Endometrial microvascular endothelial cells (primary cell): ENCODE data around the gene TGFBRAP1. TPM values are rescaled to one million over a fixed set of nuclear protein-coding genes. Genes with fewer than 3 reads are reported as not detected.

ENCODE experiments used
- in situ Hi-C: cut with HindIII; loops from 2 replicates; pipeline ENCODE4 v1.10.0; 2017; ENCODE audit warnings: low sequenced_read_pairs, low pct_unique_long_range_greater_than_20kb; ENCODE audit errors: inconsistent ontology term
- total RNA-seq: library from RNA; depleted of rRNA; stranded (reverse); fragments of >200 nt; gene quantifications from one replicate; pipeline ENCODE4 v1.2.3, GENCODE V29; 2015; ENCODE audit errors: inconsistent ontology term

TGFBRAP1 gene, protein sequence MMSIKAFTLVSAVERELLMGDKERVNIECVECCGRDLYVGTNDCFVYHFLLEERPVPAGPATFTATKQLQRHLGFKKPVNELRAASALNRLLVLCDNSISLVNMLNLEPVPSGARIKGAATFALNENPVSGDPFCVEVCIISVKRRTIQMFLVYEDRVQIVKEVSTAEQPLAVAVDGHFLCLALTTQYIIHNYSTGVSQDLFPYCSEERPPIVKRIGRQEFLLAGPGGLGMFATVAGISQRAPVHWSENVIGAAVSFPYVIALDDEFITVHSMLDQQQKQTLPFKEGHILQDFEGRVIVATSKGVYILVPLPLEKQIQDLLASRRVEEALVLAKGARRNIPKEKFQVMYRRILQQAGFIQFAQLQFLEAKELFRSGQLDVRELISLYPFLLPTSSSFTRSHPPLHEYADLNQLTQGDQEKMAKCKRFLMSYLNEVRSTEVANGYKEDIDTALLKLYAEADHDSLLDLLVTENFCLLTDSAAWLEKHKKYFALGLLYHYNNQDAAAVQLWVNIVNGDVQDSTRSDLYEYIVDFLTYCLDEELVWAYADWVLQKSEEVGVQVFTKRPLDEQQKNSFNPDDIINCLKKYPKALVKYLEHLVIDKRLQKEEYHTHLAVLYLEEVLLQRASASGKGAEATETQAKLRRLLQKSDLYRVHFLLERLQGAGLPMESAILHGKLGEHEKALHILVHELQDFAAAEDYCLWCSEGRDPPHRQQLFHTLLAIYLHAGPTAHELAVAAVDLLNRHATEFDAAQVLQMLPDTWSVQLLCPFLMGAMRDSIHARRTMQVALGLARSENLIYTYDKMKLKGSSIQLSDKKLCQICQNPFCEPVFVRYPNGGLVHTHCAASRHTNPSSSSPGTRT
- 29.0 TPM for total RNA-seq

DNA sequence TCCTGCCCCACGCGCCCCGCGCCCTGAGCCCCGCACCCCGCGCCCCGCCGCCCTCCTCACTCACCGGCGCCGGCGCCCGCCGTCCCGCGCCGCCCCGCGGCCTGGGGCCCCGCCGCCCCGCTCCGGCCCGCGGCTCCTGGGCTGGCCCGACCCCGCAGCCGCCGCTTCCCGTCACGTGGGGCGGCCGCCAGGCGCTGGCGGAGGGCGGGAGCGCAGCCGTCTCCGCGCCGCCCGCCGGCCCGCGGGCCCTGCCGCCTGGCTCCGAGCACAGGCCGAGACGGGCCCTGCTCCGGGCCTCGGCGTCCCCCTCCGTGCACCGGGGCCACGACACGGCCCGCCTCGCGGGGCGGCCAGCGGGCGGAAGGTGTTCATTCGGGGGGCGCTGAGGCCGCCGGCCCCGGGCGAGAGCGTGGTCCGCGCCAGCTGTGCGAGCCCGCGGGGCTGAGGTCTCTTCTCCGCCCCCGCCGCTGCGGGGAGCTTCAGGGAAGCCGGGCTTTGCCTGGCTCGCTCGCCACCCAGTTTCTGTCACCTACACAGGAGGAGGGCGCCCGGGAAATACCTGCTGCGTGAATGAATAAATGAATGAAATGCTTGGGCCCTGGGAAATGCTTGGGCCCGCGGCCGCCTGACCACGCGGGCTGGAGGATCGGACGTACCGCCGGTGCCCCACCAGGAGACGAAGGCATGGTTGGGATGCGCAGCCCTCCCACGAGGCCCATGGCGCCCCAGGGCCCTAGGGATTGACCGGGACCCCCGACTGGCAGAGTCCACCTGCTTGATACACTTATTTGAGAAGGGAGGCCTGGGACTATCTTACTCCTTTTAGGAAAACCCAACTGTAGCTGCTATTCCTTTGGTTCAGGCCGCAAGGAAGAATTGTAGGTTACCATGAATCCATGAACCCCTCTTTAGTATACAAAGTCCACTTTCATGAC is at the start of gene TGFBRAP1:
Gene TGFBRAP1, minus strand, starts transcription at position 175 of the 935 bp plus-strand sequence. CDS start 21,434 bp downstream, outside the sequence.
- in situ Hi-C loops, result no loop called here

DNA sequence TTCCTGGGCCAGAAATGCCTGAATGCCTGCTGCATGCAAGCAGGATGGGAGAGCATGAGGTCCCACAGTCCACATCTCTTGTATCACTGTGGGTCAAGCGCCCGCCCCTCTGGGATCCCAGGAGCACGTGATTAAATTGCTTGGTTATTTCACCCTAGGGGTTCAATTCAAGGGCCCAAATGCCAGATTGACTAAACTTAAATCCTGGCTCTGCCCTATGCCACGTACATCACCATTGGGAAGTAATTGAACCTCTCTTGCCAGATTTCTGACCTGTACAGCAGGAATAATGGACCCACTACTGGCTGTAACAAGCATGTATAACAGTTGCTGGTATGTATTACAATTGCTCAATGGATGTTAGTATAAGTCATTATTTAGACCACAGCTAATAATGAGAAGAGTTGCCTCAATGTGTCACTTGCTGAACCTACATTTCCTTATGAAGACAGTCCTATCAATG is 49.4 kb upstream of the TGFBRAP1 start:
- in situ Hi-C loops, result no loop called here

DNA sequence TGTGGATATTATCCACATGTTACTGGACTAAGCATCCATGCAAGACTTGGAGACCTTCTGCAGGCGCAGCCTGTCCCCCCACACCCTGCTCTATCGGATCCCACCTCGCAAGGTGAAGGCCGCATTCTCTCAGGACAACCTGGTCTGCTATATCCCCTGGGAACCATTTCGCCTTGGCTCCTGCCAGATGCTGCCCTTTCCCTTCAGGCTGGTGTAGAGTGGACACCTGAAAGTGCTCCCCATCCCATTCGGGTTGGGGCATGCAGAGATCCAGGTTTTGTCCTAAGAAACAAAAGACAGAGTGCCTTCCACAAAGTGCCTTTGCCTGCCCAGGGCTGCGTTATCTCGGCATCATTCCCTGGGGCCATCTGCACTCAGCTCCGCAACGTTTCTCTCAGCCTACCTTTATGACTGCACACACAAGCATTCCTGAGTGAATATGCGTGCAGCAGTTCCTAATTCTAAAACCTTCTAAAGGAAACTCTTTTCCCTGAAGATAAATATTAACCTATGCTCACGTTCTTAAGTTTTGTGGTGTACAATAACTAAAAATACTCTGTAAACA is 48.8 kb upstream of the TGFBRAP1 start:
- in situ Hi-C loops, result no loop called here

DNA sequence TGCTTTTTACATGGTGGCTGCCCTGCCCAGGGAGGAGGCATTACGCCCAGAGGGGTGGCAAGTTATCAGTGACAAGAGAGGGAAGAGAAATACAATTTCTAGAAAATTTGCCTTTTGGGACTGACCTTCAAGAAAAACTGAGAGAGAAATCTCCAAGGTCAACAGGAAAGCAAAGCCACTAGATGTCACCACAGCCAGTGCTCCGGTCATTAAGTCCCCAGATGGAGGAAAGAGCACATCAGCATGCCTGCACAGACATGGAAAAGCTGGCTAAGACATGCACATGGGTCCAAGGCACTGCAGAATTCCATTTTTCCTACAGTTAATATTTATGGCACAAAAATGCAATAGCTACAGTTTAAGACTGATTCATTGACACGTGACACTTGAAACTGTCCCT is 48.3 kb upstream of the TGFBRAP1 start:
- in situ Hi-C loops, result no loop called here

DNA sequence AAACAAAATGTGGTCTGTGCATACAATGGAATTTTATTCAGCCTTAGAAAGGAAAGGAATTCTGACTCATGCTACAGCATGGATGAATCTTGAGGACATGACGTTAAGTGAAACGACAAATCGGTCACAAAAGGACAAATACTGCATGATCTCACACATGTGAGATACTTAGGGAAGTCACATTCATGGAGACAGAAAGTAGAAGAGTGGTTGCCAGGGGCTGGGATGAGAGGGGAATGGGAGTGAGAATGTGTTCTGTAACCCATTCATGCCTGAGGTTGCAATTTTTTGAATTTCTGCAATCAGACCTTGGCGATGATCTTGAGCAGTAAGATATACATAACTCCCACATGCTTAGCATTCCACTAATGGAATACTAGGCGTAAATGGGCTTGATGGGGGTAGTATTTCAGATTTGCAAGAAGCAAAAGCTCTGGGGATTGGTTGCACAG is 47.3 kb upstream of the TGFBRAP1 start:
- in situ Hi-C loops, result no loop called here

DNA sequence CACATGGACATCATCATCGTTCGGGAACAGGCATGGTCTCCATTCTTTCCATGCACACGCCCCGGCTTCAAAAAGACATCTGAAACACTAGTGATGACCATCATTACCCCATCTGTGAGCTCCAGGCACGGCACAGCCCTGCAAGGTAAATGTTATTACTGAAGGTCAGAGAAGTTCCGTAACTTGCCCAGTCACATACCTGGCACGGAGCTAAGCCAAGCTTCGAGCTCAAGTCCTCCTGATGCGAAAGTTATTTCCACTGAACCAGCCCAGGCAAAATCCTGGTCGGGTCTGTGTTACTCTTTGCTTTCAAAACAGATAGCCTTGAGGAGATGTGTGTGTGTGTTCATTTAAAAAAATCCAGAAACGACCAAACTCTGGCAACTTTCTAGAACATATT is 46.5 kb upstream of the TGFBRAP1 start:
- in situ Hi-C loops, result no loop called here

DNA sequence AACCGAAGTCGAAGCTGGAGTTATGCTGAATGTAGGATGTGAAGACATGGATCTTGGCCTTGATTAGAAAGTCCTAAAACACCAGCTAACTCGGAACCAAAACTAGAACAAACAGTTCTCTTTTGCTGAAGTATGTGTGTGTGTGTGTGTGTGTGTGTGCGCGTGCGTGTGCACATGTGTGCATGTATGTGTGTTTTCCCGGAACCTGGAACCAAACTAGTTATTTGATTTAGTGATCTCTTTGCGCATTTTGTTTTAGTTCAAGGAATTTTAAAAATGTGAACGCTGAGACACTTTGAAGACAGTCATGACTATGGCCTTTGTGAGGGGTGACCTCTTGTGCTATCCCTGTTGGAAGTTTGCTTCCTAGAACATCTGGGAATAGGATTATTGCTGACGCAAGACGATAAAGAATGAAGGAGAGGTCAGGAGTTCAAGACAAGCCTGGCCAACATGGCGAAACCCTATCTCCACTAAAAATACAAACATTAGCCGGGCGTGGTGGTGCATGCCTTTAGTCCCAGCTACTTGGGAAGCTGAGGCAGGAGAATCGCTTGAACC is 45.5 kb upstream of the TGFBRAP1 start:
- in situ Hi-C loops, result no loop called here

DNA sequence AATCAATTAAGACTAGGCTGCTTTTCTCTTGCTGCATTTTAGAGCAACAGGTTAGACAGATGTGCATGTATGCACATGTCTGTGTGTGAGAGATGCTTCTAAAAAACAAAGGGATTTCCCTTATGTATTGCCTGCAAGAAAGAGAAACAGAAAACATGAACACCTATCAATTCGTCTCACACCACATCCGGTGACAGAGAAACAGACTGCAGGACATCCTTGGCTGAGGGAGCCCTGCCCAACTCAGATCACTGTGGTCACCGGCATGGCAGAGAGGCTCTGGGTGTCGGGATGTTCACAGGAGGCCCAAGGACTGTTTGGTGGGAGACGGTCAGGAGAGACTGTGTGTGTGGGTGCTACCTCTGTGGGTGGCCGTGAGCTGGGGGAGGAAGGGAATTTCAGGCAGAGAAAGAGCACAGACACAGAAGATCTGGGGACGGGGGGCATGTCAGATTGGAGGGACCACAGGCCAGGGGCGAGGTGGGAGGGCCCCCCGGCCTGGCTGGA is 44.4 kb upstream of the TGFBRAP1 start:
- in situ Hi-C loops, result loop anchor here (25.0 kb wide), 1 partner anchor 138 kb away; no protein-coding TSS in a partner anchor

DNA sequence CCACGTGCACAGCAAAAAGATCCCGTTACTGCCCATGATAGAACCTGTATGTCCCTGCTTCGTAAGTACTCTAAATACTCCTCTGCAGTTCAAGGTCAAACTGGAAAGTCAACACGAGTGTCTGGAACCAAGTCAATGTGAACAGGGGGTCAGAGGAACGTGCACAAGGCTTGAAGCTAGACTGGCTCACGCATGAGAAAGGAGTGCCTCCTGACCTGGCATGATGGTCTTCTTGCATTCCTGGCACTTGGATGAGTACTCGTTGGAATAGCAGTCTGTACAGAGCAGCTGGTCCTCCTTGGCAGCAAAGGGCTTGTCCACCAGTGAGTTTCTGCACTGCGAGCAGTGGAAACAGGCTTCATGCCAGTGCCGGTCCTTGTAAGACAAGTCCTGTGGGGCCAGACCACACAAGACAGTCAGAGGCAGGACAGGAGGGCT is 43.8 kb upstream of the TGFBRAP1 start:
- in situ Hi-C loops, result loop anchor here (25.0 kb wide), 1 partner anchor 139 kb away; no protein-coding TSS in a partner anchor

DNA sequence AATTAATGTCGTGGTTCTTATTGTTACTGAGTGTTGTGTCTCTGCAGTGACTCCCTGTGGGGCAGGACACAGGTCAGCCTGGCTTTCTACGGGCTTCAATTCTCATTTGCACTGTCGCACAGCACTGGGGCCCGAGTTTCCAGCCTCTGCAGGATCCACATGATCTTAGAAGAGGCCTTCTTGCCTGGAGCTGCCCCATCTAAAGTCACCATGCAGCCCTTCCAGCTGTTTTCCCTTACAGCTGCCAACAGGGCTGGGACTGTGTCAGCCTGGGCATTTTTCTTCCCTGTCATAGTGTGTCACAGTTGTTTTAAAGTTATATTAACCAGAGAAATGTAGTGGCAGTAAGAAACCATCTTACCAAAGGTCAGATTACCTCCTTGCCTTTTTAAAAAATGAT is 42.3 kb upstream of the TGFBRAP1 start:
- in situ Hi-C loops, result loop anchor here (25.0 kb wide), 1 partner anchor 140 kb away; no protein-coding TSS in a partner anchor

DNA sequence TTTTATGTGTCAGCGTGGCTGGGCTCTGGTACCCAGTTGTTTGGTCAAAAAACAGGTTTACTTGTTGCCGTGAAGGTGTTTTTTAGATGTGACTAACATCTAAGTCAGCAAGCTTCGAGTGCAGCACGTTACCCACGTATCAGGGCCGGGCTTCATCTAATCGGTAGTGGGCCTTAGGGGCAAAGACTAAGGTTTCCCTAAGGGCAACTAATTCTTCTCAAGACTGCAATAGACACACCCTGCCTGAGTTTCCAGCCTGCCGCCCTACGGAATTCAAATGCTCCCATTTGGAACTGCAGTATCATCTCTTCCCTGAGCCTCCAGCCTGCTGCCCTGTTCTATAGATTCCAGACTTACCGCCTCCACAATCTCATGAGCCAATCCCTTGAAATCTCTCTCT is 41.6 kb upstream of the TGFBRAP1 start:
- in situ Hi-C loops, result loop anchor here (25.0 kb wide), 1 partner anchor 141 kb away; no protein-coding TSS in a partner anchor

DNA sequence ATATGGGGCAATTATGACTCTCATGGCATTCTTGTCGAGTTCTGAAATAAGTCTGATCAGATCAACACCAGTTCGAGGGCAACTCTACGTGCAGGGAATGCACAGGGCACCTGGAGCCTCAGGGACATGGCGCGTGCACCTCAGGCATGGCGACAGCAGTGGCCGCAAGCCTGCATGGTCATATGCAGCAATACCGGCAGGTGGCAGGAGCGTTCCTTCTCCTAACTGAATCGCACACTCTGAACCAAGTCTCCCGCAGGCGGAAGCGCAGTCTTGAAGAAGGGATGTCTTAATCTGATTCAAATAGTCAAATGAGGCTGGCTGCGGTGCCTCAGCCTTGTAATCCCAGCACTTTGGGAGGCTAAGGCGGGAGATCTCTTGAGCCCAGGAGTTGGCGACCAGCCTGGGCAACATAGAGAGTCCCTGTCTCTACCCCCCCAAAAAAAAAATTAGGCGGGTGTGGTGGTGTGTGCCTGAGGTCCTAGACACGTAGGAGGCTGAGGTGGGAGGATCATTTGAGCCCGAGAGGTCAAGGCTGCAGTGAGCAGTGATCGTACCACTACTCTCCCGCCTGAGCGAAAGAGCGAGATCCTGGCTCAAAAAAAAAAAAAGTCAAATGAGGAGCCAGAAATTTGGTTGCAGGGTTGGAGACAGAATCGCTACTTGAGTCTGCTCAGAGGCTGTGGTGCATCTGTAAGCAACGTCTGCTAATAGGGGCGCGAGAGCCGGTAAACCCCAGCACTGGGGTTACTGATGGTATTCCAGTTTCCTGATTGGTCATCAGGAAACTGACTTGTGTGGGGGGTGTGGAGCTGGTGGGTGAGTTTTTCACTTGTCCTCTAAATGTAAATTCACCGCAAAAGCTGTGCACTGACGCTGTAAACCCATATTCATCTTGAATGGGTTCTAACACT is 40.5 kb upstream of the TGFBRAP1 start:
- in situ Hi-C loops, result loop anchor here (25.0 kb wide), 1 partner anchor 142 kb away; no protein-coding TSS in a partner anchor

DNA sequence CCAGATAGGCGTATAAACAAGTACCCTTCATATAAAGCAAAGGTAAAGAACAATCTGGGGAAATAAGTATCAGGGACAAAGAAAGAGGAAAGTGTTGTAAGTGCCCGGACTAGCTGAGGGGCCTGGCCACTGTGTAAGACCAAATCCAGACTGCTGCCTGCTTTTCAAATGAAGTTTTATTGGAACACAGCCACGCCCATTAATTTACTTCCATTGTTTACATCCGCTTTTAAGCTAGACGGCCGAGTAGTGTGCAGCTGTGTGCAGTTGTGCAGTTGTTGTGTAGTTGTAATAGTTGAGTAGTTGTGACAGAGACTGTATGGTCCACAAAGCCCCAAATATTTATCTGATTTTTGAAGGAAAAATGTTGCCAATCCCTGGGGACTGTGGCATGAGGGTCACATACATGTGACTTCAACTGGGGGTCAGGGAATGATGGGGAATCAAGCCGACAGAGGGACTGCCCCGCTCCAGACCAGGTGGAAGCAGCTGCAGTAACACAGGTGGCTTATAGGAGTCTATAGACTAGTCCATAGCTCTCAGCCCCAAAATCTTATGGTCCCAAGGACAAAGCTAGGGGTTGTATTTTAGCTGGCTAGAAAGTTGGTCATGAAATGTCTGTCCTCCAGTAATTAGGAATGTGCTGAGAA is 39.3 kb upstream of the TGFBRAP1 start:
- in situ Hi-C loops, result loop anchor here (25.0 kb wide), 1 partner anchor 143 kb away; no protein-coding TSS in a partner anchor

DNA sequence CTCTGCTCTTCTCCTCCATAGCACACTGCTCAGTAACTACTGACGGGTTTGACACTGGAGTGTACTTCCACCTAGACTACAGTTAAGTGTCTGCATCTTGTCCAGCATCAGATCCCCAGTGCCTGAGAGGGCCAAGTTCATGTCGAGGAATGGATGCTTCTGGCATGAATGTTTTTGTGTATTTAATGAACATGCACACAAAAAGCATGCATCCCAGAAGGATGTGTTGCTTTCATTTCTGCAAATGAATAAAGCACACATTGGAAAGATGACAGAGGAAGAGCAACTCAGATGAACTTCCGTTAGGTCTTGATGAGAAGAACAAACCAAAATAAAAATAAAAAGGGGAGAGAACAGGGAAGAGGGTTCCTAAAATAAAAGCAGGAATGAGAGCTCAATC is 35.7 kb upstream of the TGFBRAP1 start:
- in situ Hi-C loops, result loop anchor here (25.0 kb wide), 1 partner anchor 147 kb away; no protein-coding TSS in a partner anchor

DNA sequence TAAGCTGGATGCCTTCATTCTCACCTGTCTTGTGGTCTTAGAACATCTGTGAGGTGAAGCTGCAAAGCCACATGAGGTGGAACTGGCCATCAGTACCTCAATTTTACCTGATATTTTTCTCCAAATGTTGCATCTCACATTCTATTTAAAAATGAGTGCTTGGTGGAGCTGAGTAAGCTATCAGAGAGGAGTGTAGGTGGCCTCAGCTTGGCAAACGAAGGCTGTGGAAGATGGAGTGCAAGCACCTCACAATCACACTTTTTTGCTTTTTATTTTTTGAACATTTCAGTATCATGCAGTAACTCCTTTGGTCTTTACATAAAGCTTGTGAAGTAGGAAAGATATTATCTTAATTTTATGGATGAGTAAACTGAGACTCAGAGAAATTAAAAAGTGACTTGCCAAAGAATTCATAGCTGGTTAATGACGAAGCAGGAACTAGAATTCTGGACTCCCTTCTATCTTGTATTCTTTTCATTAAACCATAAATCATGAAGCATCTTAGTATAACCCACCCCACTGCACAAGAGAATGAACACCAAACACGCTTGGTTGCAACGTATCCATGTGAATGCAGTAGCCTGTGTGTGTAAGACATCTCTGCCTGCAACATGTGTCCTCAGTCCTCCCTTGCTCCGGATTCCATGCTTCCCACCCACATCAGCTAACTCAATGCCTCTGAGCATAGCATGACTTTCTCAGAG is 35.1 kb upstream of the TGFBRAP1 start:
- in situ Hi-C loops, result loop anchor here (25.0 kb wide), 1 partner anchor 148 kb away; no protein-coding TSS in a partner anchor
